Activated naive CD4-positive, alpha-beta T cell treated with Interleukin-2 at 50 U/mL for 16 hours (primary cell): ENCODE results near the gene ADH1C.

ENCODE experiments used
- DNase-seq: peaks from one replicate; pipeline ENCODE4 v3.0.0-alpha.2; 2020

Gene ADH1C

DNA sequence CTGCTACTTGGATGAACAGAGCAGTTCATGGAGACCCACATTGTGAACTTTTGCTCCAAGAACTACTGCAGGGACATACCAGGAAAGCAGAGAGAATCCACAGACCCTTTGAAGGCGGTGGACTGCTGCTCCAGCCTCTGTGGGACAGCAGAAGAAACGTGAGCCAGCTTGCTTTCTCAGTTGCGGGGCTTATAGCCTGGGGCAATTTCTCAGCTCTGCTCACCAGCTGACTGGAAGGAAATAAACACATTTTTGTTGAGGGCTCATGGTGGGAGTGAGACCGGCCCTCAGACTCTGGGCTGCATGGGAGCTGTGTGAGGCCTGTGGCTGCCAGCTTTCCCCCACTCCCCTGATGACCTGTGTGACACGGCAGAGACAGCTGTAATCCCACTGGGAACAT lies 59.2 kb downstream of the ADH1C start:
- DNase-seq: no peak

GRCh38 chr4:99290848-99291786 lies 61.4 kb downstream of the ADH1C start, which contains the start of gene ADH1A:
ADH1A (minus strand) TSS chr4:99290985; CDS start chr4:99290914, 71 bp downstream.
- no peak for DNase-seq
